ENCODE results near the gene RFNG. TPM values are rescaled to one million over a fixed set of nuclear protein-coding genes. Genes with fewer than 3 reads are reported as not detected.

RFNG gene
- total RNA-seq, 4 donors from 2014 or later = 46.0 to 61.0 (median 50.8) TPM

DNA sequence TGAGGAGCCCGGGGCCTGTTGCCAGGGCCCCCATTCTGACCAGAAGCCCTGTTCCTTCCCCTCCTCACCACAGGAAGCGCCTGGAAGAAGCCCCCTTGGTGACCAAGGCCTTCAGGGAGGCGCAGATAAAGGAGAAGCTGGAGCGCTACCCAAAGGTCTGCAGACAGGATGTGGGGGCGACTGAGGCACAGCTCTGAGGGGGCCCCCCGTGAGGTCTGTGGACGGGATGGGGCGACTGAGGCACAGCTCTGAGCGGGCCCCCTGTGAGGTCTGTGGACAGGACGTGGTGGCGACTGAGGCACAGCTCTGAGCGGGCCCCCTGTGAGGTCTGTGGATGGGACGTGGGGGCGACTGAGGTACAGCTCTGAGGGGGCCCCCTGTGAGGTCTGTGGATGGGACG, 42.2 kb downstream of the RFNG start:
- 86% methylated on average over 12 of the region's 15 CpGs for WGBS
- peaks cover 36% of the 10 kb centered on the region for H3K4me1 ChIP-seq
- H3K4me3 ChIP-seq = no peak overlapping the region
- no peak for TF ChIP-seq POLR2AphosphoS5 (IDR thresholded peaks at IDR 0.05)
- TF ChIP-seq EP300 (IDR thresholded peaks at IDR 0.05) = no peak
- no peak for TF ChIP-seq POLR2A (IDR thresholded peaks at IDR 0.05)
- TF ChIP-seq, protein P1, sequence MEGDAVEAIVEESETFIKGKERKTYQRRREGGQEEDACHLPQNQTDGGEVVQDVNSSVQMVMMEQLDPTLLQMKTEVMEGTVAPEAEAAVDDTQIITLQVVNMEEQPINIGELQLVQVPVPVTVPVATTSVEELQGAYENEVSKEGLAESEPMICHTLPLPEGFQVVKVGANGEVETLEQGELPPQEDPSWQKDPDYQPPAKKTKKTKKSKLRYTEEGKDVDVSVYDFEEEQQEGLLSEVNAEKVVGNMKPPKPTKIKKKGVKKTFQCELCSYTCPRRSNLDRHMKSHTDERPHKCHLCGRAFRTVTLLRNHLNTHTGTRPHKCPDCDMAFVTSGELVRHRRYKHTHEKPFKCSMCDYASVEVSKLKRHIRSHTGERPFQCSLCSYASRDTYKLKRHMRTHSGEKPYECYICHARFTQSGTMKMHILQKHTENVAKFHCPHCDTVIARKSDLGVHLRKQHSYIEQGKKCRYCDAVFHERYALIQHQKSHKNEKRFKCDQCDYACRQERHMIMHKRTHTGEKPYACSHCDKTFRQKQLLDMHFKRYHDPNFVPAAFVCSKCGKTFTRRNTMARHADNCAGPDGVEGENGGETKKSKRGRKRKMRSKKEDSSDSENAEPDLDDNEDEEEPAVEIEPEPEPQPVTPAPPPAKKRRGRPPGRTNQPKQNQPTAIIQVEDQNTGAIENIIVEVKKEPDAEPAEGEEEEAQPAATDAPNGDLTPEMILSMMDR (IDR thresholded peaks at IDR 0.05) = no peak
- H3K9me3 ChIP-seq = no peaks in the 10 kb centered on the region
- DNase-seq (ENCODE audit: low spot score in 2 of 2) = no peak
- no peaks in the 10 kb centered on the region for H3K27me3 ChIP-seq
- H3K36me3 ChIP-seq = peaks cover 19% of the 10 kb centered on the region
- H3K27ac ChIP-seq = no peak overlapping the region

DNA sequence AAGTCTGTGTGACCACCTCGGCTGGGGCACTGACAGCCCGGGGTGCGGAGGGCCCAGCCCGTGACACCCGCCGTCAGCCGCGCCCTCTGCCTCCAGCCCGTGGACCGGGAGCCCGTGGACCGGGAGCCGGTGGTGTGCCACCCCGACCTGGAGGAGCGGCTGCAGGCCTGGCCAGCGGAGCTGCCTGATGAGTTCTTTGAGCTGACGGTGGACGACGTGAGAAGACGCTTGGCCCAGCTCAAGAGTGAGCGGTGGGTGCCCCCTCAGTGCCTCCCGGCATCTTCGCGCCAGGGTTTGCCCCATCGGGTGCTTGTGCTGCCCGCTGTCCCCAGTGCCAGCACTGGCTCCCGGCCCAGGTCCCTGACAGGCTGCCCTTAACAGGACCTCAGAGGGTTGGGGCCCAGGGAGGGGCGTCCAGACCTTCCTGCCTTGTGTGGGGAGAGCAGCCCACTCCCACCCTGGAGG, 42.6 kb downstream of the RFNG start:
- H3K27ac ChIP-seq = no peak overlapping the region
- whole genome bisulfite sequencing = 100% methylated on average over 2 of the region's 28 CpGs
- peaks cover 19% of the 10 kb centered on the region for H3K36me3 ChIP-seq
- no peak for DNase-seq (ENCODE audit: low spot score in 2 of 2)
- no peak for TF ChIP-seq EP300 (IDR thresholded peaks at IDR 0.05)
- TF ChIP-seq POLR2AphosphoS5 (IDR thresholded peaks at IDR 0.05) = no peak
- no peak for TF ChIP-seq POLR2A (IDR thresholded peaks at IDR 0.05)
- TF ChIP-seq, protein P1 (IDR thresholded peaks at IDR 0.05) = no peak
- H3K4me1 ChIP-seq = peaks cover 36% of the 10 kb centered on the region
- H3K9me3 ChIP-seq = no peaks in the 10 kb centered on the region
- no peak overlapping the region for H3K4me3 ChIP-seq
- no peaks in the 10 kb centered on the region for H3K27me3 ChIP-seq

DNA sequence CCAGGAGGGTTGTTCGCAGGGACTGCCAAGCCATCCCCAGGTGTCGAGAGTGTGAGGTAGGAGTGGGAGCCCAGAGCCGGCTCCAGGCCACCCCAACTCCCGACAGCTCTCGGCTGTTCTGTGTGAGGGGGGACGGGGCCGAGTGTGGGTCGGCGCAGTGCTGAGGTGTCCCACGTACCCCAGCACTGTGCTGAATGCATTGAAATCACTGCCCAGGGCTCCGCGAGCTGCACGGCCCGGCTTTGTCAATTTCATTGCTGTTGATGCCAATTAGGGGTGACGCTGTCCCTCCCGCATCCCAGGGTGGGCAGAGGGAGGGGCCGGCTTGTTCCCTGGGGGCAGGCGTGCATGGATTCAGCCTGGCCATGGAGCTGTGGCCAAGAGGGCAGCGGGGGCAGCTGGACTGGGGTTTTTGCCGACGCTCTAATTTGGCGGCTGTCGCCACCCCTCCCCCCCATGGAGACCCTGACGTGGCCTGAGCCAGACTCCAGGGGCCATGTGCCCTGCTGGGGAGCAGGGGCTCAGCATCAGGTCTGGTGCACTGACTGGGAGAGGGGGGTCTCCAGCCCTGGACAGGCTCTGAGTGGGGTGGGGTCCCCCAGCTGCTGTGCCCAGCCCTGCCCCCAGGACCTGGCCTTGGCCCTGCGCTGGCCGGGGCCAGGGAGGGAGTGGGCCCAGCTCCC, 43.2 kb downstream of the RFNG start:
- Histone ChIP-seq H3K27ac (no peak overlapping the region), H3K36me3 (peaks cover 19% of the 10 kb centered on the region), H3K9me3 (no peaks in the 10 kb centered on the region), H3K4me1 (peaks cover 36% of the 10 kb centered on the region), H3K27me3 (no peaks in the 10 kb centered on the region), H3K4me3 (no peak overlapping the region)
- 86% methylated on average over 12 of the region's 26 CpGs for WGBS
- DNase-seq (ENCODE audit: low spot score in 2 of 2) = no peak
- TF ChIP-seq POLR2AphosphoS5 (IDR thresholded peaks at IDR 0.05) (no peak), EP300 (IDR thresholded peaks at IDR 0.05) (no peak), POLR2A (IDR thresholded peaks at IDR 0.05) (no peak)
- TF ChIP-seq, protein P1 (IDR thresholded peaks at IDR 0.05) = no peak

DNA sequence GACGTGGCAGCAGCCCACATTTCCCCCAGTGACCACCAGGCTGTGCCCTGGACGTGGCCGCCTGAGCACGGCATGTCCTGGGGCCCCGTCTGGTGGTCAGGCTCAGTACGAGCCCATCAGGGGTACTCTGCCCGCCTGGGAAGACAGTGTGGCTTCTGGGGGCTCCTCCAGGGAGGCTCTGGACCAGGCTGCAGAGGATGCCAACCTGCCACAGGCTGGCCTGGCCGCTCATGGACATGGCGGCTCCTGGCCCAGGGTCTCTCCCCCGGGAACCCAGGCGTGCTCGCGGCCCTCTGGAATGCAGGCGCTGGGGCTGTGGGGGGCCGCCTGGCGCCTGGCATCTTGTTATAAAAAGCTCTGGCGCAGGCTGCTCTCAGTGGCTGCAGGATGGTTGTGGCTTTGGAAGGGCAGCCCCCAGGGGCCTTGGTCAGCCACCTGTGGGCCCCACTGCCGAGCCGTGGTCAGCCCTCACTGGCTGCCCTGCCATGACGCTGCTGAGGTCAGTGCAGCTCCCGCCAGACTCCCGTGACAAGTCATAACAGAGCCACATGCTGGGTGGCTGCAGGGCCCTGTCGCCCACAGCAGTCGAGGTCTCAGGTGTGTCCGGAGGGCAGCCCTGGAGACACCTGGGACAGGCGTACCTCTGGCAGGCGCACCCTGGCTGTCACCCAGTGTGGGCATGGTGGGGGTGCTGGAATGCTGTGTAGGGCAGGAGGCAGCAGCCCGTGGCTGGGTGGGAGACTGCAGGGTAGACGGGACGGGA, 43.9 kb downstream of the RFNG start:
- no peak for TF ChIP-seq POLR2A (IDR thresholded peaks at IDR 0.05)
- TF ChIP-seq EP300 (IDR thresholded peaks at IDR 0.05) = no peak
- no peak for TF ChIP-seq POLR2AphosphoS5 (IDR thresholded peaks at IDR 0.05)
- Histone ChIP-seq H3K27ac (no peak overlapping the region), H3K9me3 (no peaks in the 10 kb centered on the region), H3K36me3 (peaks cover 19% of the 10 kb centered on the region), H3K4me3 (no peak overlapping the region), H3K4me1 (peaks cover 36% of the 10 kb centered on the region), H3K27me3 (no peaks in the 10 kb centered on the region)
- 100% methylated on average over 5 of the region's 30 CpGs for WGBS
- no peak for DNase-seq (ENCODE audit: low spot score in 2 of 2)

DNA sequence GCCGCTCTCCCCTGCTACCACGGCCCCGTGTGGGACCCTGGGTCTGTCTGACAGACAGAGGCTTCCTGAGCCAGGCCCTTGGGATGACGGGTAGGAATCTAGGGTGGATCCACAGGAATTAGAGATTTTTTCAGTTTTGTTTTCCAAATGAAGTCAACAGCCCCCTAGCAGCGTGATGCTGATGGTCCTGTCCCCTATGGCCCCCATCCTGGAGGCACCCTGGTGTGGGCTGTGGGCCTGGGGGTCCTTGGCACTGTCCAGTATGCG, 44.5 kb downstream of the RFNG start:
- H3K36me3 ChIP-seq = peaks cover 16% of the 10 kb centered on the region
- H3K9me3 ChIP-seq = no peaks in the 10 kb centered on the region
- no peak overlapping the region for H3K27ac ChIP-seq
- H3K4me3 ChIP-seq = no peak overlapping the region
- no CpG with 5 or more reads among the region's 6 CpGs for WGBS
- DNase-seq (ENCODE audit: low spot score in 2 of 2) = no peak
- no peaks in the 10 kb centered on the region for H3K27me3 ChIP-seq
- peaks cover 33% of the 10 kb centered on the region for H3K4me1 ChIP-seq
- no peak for TF ChIP-seq POLR2A (IDR thresholded peaks at IDR 0.05)
- no peak for TF ChIP-seq EP300 (IDR thresholded peaks at IDR 0.05)
- no peak for TF ChIP-seq POLR2AphosphoS5 (IDR thresholded peaks at IDR 0.05)
- TF ChIP-seq, protein P1 (IDR thresholded peaks at IDR 0.05) = no peak

All from suprapubic skin (tissue), 4 donors.